ENCODE measurements around the gene ZNF320.
"Not testable (repeated sequence)": the region's sequence is repeated elsewhere in the genome, so short reads cannot be mapped to it uniquely, and the experiment has no call there.

Gene ZNF320

DNA sequence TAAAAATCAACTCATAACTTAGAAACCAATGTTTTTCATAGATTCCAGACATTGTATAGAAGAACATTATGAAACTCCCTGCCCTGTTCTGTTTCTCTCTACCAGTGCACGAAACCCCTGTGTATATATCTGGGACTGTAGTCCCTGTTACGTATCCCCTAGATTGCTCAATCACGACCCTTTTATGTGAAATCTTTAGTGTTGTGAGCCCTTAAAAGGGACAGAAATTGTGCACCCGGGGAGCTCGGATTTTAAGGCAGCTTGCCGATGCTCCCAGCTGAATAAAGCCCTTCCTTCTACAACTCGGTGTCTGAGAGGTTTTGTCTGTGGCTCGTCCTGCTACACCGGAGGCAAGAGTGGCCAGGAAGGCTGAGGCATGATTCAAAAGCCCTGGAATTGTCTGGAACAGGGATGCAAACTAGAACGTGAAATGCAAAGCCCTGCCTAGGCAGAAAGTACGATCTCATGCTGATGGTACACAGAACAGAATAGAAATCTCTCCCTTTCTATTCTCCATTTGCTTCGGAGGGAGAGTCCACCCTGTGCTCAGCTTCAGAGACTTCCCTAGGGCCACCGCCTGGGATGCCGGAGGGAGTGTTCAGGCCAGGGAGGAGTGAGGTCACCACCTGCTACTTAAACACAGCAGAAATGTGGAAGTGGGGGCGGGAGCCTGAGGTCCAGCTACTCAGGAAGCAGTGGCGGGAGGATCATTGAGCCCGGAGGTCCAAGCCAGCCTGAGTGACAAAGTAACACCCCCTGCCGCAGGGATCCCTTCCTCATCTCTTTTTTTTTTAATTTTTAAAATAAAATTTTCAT, 26.6 kb upstream of the ZNF320 start:
- TF ChIP-seq, protein P1, sequence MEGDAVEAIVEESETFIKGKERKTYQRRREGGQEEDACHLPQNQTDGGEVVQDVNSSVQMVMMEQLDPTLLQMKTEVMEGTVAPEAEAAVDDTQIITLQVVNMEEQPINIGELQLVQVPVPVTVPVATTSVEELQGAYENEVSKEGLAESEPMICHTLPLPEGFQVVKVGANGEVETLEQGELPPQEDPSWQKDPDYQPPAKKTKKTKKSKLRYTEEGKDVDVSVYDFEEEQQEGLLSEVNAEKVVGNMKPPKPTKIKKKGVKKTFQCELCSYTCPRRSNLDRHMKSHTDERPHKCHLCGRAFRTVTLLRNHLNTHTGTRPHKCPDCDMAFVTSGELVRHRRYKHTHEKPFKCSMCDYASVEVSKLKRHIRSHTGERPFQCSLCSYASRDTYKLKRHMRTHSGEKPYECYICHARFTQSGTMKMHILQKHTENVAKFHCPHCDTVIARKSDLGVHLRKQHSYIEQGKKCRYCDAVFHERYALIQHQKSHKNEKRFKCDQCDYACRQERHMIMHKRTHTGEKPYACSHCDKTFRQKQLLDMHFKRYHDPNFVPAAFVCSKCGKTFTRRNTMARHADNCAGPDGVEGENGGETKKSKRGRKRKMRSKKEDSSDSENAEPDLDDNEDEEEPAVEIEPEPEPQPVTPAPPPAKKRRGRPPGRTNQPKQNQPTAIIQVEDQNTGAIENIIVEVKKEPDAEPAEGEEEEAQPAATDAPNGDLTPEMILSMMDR (conservative IDR thresholded peaks at IDR 0.05; ENCODE audit: low read depth, low read length) = no peak
- DNase-seq (ENCODE audit: low read depth) = peak; percentile 19

DNA sequence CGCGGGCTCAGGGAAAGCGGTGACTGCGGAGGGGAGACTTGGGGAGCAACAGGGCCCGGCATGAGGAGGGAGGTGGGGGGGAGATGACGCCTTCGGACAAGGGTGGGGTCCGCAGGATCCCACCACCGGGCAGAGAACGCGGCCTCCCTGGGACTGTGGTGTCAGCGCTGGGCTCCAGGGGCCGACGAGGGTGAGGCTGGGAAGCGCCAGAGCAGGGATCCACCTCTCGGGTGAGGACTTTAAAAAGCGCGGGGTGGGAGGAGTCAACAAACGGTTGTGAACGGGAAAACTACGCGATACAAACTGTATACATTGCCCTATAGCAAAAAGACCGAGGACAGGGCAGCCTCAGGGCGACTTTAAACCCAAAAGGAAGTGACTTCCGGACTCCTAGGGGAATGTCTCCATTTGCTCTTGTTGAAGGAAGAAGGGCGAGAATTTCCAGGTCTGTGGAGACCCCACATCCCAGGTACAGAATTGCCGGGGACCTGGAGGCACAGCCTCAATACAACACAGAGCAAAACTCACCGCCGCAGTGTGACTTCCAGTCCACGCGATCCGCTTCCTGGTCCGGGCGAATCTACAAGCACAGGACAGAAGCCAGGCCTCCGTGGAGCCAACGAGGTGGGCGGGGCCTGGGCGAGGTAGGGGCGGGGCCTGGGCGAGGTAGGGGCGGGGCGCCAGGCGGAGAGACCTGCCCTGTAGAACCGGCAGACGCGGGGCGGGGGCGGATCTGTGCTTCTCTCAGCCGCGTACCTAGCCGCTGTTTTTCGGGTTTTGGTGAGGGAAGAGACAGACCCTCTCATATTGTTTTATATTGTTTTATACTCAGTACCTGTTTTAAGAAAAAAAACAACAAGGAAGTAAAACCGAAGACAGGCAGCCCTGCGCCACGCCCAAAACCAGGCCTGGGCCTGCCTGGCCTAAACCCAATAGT, 25.7 kb upstream of the ZNF320 start, which contains the start of gene ZNF888:
Gene ZNF888, minus strand, starts transcription at position 588 of the 937 bp plus-strand sequence. CDS start 5,555 bp downstream, outside the sequence.
- TF ChIP-seq, protein P1 (conservative IDR thresholded peaks at IDR 0.05; ENCODE audit: low read depth, low read length) = no peak
- H3K4me3 ChIP-seq (ENCODE audit: low read depth, low read length) = peak within 1 kb of the TSS; percentile 82
- DNase-seq (ENCODE audit: low read depth) = peak; percentile 85

More for the DNA sequence above, 26.6 kb upstream of the ZNF320 start:
- H3K4me3 ChIP-seq (ENCODE audit: low read depth, low read length) = peak overlapping the region; percentile 82

DNA sequence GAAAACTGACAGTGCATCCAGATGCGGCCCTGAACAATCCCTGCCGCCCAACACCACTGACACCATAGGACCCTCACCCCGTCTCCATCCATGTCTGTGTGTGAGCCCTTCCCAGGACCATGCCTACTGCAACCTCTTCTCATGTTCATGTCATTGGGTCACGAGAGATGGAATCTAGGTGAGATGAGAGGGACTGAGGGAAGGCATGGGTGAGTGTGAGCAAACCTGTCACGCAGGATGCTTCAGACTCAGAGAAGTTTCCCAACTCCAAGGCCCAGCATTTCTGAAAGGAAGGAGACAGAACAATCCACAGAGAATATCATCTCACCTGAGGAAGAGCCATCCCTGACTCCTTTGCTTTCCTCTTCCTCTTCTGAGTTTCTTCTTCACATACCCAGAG, 20.1 kb upstream of the ZNF320 start:
- DNase-seq (ENCODE audit: low read depth) = no peak
- no peak overlapping the region for H3K4me3 ChIP-seq (ENCODE audit: low read depth, low read length)
- TF ChIP-seq, protein P1 (conservative IDR thresholded peaks at IDR 0.05; ENCODE audit: low read depth, low read length) = no peak

DNA sequence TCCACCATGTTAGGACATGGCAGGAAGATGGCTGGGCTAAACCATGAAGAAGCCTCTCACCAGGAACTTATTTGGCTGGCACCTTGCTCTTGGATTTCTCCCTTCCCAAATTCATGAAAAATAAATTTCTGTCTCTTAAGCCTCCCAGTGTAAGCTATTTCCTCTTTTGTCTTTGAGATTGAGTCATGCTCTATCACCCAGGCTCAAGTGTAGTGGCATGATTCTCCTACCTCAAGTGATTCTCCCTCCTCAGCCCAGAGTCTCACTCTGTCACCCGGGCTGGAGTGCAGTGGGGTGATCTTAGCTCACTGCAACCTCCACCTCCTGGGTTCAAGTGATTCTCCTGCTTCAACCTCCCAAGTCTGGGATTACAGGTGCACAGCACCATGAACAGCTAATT, 13.2 kb upstream of the ZNF320 start:
- DNase-seq (ENCODE audit: low read depth) = no peak
- H3K4me3 ChIP-seq (ENCODE audit: low read depth, low read length) = no peak overlapping the region
- TF ChIP-seq, protein P1 (conservative IDR thresholded peaks at IDR 0.05; ENCODE audit: low read depth, low read length) = no peak

DNA sequence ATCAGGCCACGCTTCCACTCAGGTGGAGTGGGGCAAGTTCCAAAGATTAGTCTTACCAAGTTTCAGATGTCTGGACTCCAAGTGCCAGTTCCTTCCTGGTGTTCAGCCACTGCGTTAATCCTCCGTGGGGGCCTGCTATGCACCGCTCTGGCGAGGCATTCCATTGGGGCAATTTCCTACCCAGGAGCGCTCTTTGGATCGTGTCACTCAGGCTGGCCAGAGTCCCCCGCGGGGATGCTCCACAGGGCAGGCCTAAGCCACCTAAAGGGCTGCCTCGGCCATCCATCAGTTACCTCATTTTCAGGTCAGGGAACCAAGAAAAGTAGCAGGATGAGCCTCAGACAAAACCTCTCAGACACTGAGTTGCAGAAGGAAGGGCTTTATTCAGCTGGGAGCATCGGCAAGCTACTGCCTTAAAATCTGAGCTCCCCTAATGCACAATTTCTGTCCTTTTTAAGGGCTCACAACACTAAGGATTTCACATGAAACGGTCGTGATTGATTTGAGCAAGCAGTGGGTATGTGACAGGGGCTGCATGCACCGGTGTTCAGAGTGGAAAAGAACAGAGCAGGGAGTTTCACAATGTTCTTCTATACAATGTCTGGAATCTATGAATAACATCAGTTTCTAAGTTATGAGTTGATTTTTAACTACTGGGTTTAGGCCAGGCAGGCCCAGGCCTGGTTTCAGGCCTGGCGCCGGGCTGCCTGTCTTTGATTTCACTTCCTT, 6.8 kb upstream of the ZNF320 start:
- not testable (repeated sequence) for DNase-seq (ENCODE audit: low read depth); H3K4me3 ChIP-seq (ENCODE audit: low read depth, low read length)

DNA sequence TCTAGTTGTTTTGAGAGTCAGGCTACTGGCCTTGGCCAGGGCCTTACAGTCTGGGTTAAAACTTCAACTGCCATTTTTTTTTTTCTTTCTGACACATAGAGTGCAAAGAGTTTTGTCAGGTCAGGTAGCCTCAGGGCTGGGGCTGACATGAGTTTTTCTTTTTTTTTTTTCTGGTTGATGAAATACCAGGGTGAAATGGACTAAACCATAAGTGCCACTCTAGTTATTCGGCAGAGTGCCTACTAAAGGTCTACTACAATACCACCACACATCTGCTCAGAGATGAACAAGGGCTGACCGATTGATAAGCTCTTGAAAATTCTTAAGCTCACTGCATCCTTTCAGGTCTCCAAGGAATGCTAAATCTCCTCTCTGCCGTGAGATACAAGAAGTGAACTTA, 4.4 kb upstream of the ZNF320 start:
- TF ChIP-seq, protein P1 (conservative IDR thresholded peaks at IDR 0.05; ENCODE audit: low read depth, low read length) = no peak

DNA sequence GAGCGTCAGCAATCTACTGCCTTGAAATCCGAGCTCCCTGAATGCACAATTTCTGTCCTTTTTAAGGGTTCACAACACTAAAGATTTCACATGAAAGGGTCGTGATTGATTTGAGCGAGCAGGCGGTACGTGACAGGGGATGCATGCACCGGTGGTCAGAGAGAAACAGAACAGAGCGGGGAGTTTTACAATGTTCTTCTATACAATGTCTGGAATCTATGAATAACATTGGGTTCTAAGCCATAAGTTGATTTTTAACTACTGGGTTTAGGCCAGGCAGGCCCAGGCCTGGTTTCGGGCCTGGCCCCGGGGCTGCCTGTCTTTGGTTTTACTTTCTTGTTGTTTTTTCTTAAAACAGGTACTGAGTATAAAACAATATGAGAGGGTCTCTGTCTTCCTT, 1.2 kb upstream of the ZNF320 start:
- not testable (repeated sequence) for H3K4me3 ChIP-seq (ENCODE audit: low read depth, low read length); DNase-seq (ENCODE audit: low read depth)

More for the DNA sequence above, 4.4 kb upstream of the ZNF320 start:
- DNase-seq (ENCODE audit: low read depth) = no peak
- H3K4me3 ChIP-seq (ENCODE audit: low read depth, low read length) = no peak overlapping the region

All from choroid plexus epithelial cell (primary cell).